ENCODE data around the gene CELF3. TPM values are rescaled to one million over a fixed set of nuclear protein-coding genes. Genes with fewer than 3 reads are reported as not detected.

Gene CELF3
- total RNA-seq, 1 donor from 2014 or later, result 274 TPM

GRCh38 chr1:151720554-151720953 is 4.0 kb upstream of the CELF3 start:
- H3K9me3 Mint-ChIP-seq (ENCODE audit: unreplicated experiment), result peaks cover 11% of the 10 kb centered on the region
- no peaks in the 10 kb centered on the region for H3K36me3 Mint-ChIP-seq (ENCODE audit: unreplicated experiment)
- H3K4me1 Mint-ChIP-seq (ENCODE audit: low read depth, unreplicated experiment), result peaks cover 30% of the 10 kb centered on the region
- TF ChIP-seq, protein P1, sequence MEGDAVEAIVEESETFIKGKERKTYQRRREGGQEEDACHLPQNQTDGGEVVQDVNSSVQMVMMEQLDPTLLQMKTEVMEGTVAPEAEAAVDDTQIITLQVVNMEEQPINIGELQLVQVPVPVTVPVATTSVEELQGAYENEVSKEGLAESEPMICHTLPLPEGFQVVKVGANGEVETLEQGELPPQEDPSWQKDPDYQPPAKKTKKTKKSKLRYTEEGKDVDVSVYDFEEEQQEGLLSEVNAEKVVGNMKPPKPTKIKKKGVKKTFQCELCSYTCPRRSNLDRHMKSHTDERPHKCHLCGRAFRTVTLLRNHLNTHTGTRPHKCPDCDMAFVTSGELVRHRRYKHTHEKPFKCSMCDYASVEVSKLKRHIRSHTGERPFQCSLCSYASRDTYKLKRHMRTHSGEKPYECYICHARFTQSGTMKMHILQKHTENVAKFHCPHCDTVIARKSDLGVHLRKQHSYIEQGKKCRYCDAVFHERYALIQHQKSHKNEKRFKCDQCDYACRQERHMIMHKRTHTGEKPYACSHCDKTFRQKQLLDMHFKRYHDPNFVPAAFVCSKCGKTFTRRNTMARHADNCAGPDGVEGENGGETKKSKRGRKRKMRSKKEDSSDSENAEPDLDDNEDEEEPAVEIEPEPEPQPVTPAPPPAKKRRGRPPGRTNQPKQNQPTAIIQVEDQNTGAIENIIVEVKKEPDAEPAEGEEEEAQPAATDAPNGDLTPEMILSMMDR (IDR thresholded peaks at IDR 0.05; ENCODE audit: partially characterized antibody, unreplicated experiment), result no peak
- DNase-seq, result no peak
- peak overlapping the region; percentile 73 for H3K4me3 Mint-ChIP-seq (ENCODE audit: unreplicated experiment)
- peak overlapping the region; percentile 25 for H3K27ac Mint-ChIP-seq (ENCODE audit: unreplicated experiment)
- peaks cover 24% of the 10 kb centered on the region for H3K27me3 Mint-ChIP-seq (ENCODE audit: unreplicated experiment)

DNA sequence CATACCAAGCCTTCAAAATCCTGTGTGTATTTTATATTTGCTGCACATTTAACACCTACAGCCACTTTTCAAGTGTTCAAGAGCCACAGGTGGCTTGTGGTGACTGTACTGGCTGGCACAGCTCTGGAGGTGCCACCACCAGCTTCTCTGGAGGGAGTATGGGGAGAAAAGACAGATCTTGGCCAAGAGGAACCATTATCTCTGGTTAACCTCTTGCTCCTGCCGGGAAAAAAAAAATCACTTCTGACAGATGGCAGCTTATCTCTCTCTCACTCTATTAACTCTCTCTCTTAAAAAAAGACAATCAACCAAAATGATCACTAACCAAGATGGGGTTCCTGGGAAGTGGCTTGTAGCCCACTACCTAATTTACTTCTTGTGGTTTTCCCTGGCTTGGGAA is 3.5 kb upstream of the CELF3 start:
- H3K27me3 Mint-ChIP-seq (ENCODE audit: unreplicated experiment), result peaks cover 28% of the 10 kb centered on the region
- DNase-seq, result no peak
- H3K27ac Mint-ChIP-seq (ENCODE audit: unreplicated experiment), result peak overlapping the region; percentile 25
- peaks cover 33% of the 10 kb centered on the region for H3K4me1 Mint-ChIP-seq (ENCODE audit: low read depth, unreplicated experiment)
- TF ChIP-seq, protein P1 (IDR thresholded peaks at IDR 0.05; ENCODE audit: partially characterized antibody, unreplicated experiment), result no peak
- no peaks in the 10 kb centered on the region for H3K36me3 Mint-ChIP-seq (ENCODE audit: unreplicated experiment)
- peak overlapping the region; percentile 50 for H3K4me3 Mint-ChIP-seq (ENCODE audit: unreplicated experiment)
- H3K9me3 Mint-ChIP-seq (ENCODE audit: unreplicated experiment), result peaks cover 14% of the 10 kb centered on the region

- peaks cover 14% of the 10 kb centered on the region for H3K9me3 Mint-ChIP-seq (ENCODE audit: unreplicated experiment)
- H3K36me3 Mint-ChIP-seq (ENCODE audit: unreplicated experiment), result peaks cover 6% of the 10 kb centered on the region
- H3K4me3 Mint-ChIP-seq (ENCODE audit: unreplicated experiment), result peak overlapping the region; percentile 100
- peaks cover 45% of the 10 kb centered on the region for H3K4me1 Mint-ChIP-seq (ENCODE audit: low read depth, unreplicated experiment)
- peak overlapping the region; percentile 40 for H3K27ac Mint-ChIP-seq (ENCODE audit: unreplicated experiment)
- peaks cover 24% of the 10 kb centered on the region for H3K27me3 Mint-ChIP-seq (ENCODE audit: unreplicated experiment)
- TF ChIP-seq, protein P1 (IDR thresholded peaks at IDR 0.05; ENCODE audit: partially characterized antibody, unreplicated experiment), result no peak
- DNase-seq, result no peak
Measured at GRCh38 chr1:151718666-151719065, 2.1 kb upstream of the CELF3 start.

DNA sequence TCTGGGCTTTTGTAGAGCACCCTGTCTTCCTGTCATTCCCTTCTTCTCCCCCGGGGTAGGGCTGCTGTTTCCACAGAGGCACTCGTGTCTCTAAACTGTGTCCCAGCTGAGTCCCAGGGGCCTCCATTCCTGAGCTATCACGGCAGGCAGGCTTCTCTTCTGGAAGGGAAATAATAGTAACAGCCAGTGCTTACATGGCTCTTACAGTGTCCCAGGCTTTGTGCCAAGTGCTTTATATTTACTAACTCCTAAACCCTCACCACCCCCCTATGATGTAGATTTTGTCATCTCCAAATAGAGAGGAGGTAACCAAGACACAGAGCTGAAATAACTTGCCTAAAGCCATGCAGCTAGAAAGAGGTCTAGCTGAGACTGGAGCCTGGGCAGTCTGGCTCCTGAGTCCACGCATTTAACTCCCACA is 1.4 kb upstream of the CELF3 start:
- Mint-ChIP-seq H3K4me1 (ENCODE audit: low read depth, unreplicated experiment) (peaks cover 50% of the 10 kb centered on the region), H3K27me3 (ENCODE audit: unreplicated experiment) (peaks cover 22% of the 10 kb centered on the region), H3K4me3 (ENCODE audit: unreplicated experiment) (peak overlapping the region; percentile 100), H3K9me3 (ENCODE audit: unreplicated experiment) (peaks cover 14% of the 10 kb centered on the region), H3K27ac (ENCODE audit: unreplicated experiment) (peak overlapping the region; percentile 85), H3K36me3 (ENCODE audit: unreplicated experiment) (peaks cover 11% of the 10 kb centered on the region)
- TF ChIP-seq, protein P1 (IDR thresholded peaks at IDR 0.05; ENCODE audit: partially characterized antibody, unreplicated experiment), result no peak
- no peak for DNase-seq

- H3K36me3 Mint-ChIP-seq (ENCODE audit: unreplicated experiment), result peaks cover 11% of the 10 kb centered on the region
- H3K9me3 Mint-ChIP-seq (ENCODE audit: unreplicated experiment), result peaks cover 18% of the 10 kb centered on the region
- no peak for DNase-seq
- H3K4me3 Mint-ChIP-seq (ENCODE audit: unreplicated experiment), result peak overlapping the region; percentile 100
- peak overlapping the region; percentile 96 for H3K27ac Mint-ChIP-seq (ENCODE audit: unreplicated experiment)
- TF ChIP-seq, protein P1 (IDR thresholded peaks at IDR 0.05; ENCODE audit: partially characterized antibody, unreplicated experiment), result peak; percentile 30
- H3K27me3 Mint-ChIP-seq (ENCODE audit: unreplicated experiment), result peaks cover 18% of the 10 kb centered on the region
- peaks cover 61% of the 10 kb centered on the region for H3K4me1 Mint-ChIP-seq (ENCODE audit: low read depth, unreplicated experiment)
Measured at GRCh38 chr1:151716405-151716762, 219 bp downstream of the CELF3 start.
